Dendritic cell treated with granulocyte-macrophage colony-stimulating factor and Interleukin-4, amounts not matched to agents 40 ng/mL and 50 ng/mL, for 4 days (primary cell): Measurements from ENCODE around the gene OVCH2.

Experiments
- H3K27ac Mint-ChIP-seq: one replicate; pipeline ENCODE4 v1.8.0; 2022; ENCODE audit warnings: mild to moderate bottlenecking, mixed read lengths
- H3K27me3 Mint-ChIP-seq: one replicate; pipeline ENCODE4 v1.8.0; 2022; ENCODE audit warnings: mild to moderate bottlenecking, mixed read lengths
- H3K36me3 Mint-ChIP-seq: one replicate; pipeline ENCODE4 v1.8.0; 2022; ENCODE audit warnings: low read depth, mixed read lengths
- H3K4me1 Mint-ChIP-seq: one replicate; pipeline ENCODE4 v1.8.0; 2022; ENCODE audit warnings: low read depth, mixed read lengths
- H3K4me3 Mint-ChIP-seq: one replicate; pipeline ENCODE4 v1.8.0; 2022; ENCODE audit warnings: mild to moderate bottlenecking, moderate library complexity, mixed read lengths
- H3K9me3 Mint-ChIP-seq: one replicate; pipeline ENCODE4 v1.8.0; 2022; ENCODE audit warnings: mixed read lengths
- intact Hi-C: fragments of 100-400 bp; cut with micrococcal nuclease; formaldehyde crosslinking; loops from one replicate; pipeline ENCODE4 v1.15.0; 2022

OVCH2 gene

GRCh38 chr11:7642747-7643146, 63.5 kb downstream of the OVCH2 start:
- Mint-ChIP-seq H3K4me1 (no peaks in the 10 kb centered on the region), H3K27me3 (no peaks in the 10 kb centered on the region)
- intact Hi-C loops: no loop called here

GRCh38 chr11:7640816-7641215, 65.5 kb downstream of the OVCH2 start:
- no peaks in the 10 kb centered on the region for H3K4me1 Mint-ChIP-seq
- peaks cover 100% of the 10 kb centered on the region for H3K36me3 Mint-ChIP-seq
- H3K27ac Mint-ChIP-seq: no peak overlapping the region
- no peaks in the 10 kb centered on the region for H3K27me3 Mint-ChIP-seq
- H3K4me3 Mint-ChIP-seq: no peak overlapping the region
- H3K9me3 Mint-ChIP-seq: no peaks in the 10 kb centered on the region
- intact Hi-C loops: no loop called here

More at GRCh38 chr11:7642747-7643146, 63.5 kb downstream of the OVCH2 start:
- no peak overlapping the region for H3K27ac Mint-ChIP-seq
- no peak overlapping the region for H3K4me3 Mint-ChIP-seq
- H3K9me3 Mint-ChIP-seq: no peaks in the 10 kb centered on the region
- H3K36me3 Mint-ChIP-seq: peaks cover 90% of the 10 kb centered on the region

GRCh38 chr11:7639643-7640025, 66.6 kb downstream of the OVCH2 start:
- no peak overlapping the region for H3K4me3 Mint-ChIP-seq
- no peaks in the 10 kb centered on the region for H3K9me3 Mint-ChIP-seq
- H3K27me3 Mint-ChIP-seq: no peaks in the 10 kb centered on the region
- H3K27ac Mint-ChIP-seq: no peak overlapping the region
- intact Hi-C loops: no loop called here
- H3K36me3 Mint-ChIP-seq: peaks cover 100% of the 10 kb centered on the region
- peaks cover 3% of the 10 kb centered on the region for H3K4me1 Mint-ChIP-seq
